Measurements from ENCODE around the gene TGFBR3.

TGFBR3 gene

DNA sequence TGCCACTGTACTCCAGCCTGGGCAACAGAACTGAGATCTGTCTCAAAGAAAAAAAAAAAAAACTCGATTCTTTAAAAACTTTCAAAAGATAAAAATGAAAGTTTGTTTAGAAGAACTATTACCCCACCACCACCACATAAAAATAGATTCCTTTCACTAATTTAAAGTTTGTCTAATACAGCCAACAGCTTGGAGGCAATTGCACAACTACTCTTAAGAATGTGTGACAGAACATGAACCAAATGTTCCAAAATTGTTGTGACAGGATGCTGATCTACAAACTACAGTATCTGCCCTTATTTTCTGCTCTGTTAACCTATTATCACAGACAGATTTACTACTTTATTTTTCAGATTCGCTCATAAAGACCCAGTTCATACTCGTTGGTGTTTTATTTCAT is 5.5 kb upstream of the TGFBR3 start:
- Histone ChIP-seq H3K4me2 (ENCODE audit: insufficient read depth, low read length) (0 out of 2 replicates have a peak overlapping the region, but pooled peaks have one; percentile 6), H3K27me3 (ENCODE audit: insufficient read depth, low read length, poor library complexity) (peaks cover 19% of the 10 kb centered on the region), H3K9ac (ENCODE audit: low read depth, low read length) (no peak overlapping the region), H2AFZ (ENCODE audit: low read depth, low read length) (no peak overlapping the region), H3K27ac (ENCODE audit: low read length) (no peak overlapping the region), H3K4me1 (ENCODE audit: insufficient read depth, low read length) (peaks cover 15% of the 10 kb centered on the region), H3K79me2 (ENCODE audit: insufficient read depth, low read length) (no peaks in the 10 kb centered on the region), H3K4me3 (ENCODE audit: low read depth in 1 of 2, low read length in 2 of 2) (no peak overlapping the region), H4K20me1 (ENCODE audit: insufficient read depth, low read length) (no peaks in the 10 kb centered on the region; the same call in 1 of the 2 replicates), H3K9me3 (ENCODE audit: insufficient read depth, low read length, severe bottlenecking) (no peaks in the 10 kb centered on the region), H3K36me3 (ENCODE audit: insufficient read depth, low read length) (no peaks in the 10 kb centered on the region)
- DNase-seq: no peak
- ATAC-seq (ENCODE audit: insufficient read depth, low read depth): peak; percentile 13; the same call in 1 of the 3 replicates
- TF ChIP-seq, protein P1, sequence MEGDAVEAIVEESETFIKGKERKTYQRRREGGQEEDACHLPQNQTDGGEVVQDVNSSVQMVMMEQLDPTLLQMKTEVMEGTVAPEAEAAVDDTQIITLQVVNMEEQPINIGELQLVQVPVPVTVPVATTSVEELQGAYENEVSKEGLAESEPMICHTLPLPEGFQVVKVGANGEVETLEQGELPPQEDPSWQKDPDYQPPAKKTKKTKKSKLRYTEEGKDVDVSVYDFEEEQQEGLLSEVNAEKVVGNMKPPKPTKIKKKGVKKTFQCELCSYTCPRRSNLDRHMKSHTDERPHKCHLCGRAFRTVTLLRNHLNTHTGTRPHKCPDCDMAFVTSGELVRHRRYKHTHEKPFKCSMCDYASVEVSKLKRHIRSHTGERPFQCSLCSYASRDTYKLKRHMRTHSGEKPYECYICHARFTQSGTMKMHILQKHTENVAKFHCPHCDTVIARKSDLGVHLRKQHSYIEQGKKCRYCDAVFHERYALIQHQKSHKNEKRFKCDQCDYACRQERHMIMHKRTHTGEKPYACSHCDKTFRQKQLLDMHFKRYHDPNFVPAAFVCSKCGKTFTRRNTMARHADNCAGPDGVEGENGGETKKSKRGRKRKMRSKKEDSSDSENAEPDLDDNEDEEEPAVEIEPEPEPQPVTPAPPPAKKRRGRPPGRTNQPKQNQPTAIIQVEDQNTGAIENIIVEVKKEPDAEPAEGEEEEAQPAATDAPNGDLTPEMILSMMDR (IDR thresholded peaks at IDR 0.05; ENCODE audit: borderline replicate concordance, extremely low read depth, low read length, poor library complexity, severe bottlenecking): no peak
- no peak for TF ChIP-seq EZH2 (IDR thresholded peaks at IDR 0.05; ENCODE audit: borderline replicate concordance, low read depth, low read length, severe bottlenecking)

DNA sequence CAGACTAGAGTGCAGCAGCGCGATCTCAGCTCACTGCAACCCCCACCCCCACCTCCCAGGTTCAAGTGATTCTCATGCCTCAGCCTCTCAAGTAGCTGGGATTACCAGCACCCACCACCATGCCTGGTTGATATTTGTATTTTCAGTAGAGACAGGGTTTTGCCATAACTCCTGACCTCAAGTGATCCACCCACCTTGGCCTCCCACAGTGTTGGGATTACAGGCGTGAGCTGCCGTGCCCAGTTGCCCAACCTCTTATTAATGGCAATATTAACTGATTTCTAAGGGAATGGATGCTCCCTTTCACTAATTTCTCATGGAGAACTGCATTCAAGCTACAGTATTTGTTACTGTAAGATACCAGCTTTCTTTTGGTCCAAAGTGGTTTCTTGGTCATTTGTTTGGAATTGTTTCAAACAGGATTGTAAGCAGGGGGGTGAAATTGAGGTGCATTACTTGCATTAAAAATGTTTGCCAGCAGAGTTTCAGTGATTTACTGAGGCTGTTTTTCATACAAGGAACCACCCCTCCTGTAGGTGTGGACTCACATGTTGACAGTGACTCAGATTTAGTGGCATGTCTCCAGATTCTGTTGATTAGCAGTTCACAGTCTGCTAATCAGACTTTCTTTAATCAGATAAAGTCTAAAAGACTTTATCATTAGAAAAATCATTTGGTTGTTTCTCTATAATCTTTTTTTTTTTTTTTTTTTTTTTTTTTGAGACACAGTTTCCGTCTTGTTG is 3.9 kb upstream of the TGFBR3 start:
- H3K9ac ChIP-seq (ENCODE audit: low read depth, low read length): no peak overlapping the region
- ATAC-seq (ENCODE audit: insufficient read depth, low read depth) (no peak), DNase-seq (no peak)
- no peak overlapping the region for H3K27ac ChIP-seq (ENCODE audit: low read length)
- no peaks in the 10 kb centered on the region for H3K9me3 ChIP-seq (ENCODE audit: insufficient read depth, low read length, severe bottlenecking)
- H3K4me3 ChIP-seq (ENCODE audit: low read depth in 1 of 2, low read length in 2 of 2): no peak overlapping the region
- peaks cover 27% of the 10 kb centered on the region for H3K27me3 ChIP-seq (ENCODE audit: insufficient read depth, low read length, poor library complexity)
- no peaks in the 10 kb centered on the region for H3K36me3 ChIP-seq (ENCODE audit: insufficient read depth, low read length)
- H3K4me2 ChIP-seq (ENCODE audit: insufficient read depth, low read length): no peak overlapping the region
- peaks cover 27% of the 10 kb centered on the region for H3K4me1 ChIP-seq (ENCODE audit: insufficient read depth, low read length)
- TF ChIP-seq EZH2 (IDR thresholded peaks at IDR 0.05; ENCODE audit: borderline replicate concordance, low read depth, low read length, severe bottlenecking): no peak
- TF ChIP-seq, protein P1 (IDR thresholded peaks at IDR 0.05; ENCODE audit: borderline replicate concordance, extremely low read depth, low read length, poor library complexity, severe bottlenecking): no peak
- H3K79me2 ChIP-seq (ENCODE audit: insufficient read depth, low read length): no peaks in the 10 kb centered on the region
- no peak overlapping the region for H2AFZ ChIP-seq (ENCODE audit: low read depth, low read length)
- no peaks in the 10 kb centered on the region; the same call in 1 of the 2 replicates for H4K20me1 ChIP-seq (ENCODE audit: insufficient read depth, low read length)

DNA sequence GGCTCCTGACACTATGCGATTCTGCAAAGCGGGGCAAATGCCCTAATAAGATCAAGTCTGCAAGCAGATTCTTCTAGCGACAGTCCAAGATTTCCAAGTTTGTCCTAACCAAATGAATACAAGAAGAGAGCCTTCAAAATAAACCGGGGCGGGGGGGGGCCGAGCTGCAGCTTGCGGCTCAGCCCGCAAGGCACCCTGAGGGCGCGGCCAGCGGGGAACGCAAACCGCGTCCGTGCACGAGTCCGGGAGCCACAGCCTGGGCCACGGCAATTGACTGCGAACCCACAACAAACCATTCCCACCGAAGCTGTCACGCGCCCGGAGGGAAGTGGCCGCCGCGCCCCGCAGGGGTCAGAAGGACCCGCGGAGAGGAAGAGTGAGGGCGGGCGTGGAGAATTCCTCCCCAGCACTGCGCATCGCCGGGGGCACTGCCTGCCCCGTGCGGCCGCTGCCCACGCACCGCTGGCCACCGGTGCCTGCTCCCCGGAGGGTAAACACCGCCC is 687 bp downstream of the TGFBR3 start:
- TF ChIP-seq EZH2 (IDR thresholded peaks at IDR 0.05; ENCODE audit: borderline replicate concordance, low read depth, low read length, severe bottlenecking): no peak
- TF ChIP-seq, protein P1 (IDR thresholded peaks at IDR 0.05; ENCODE audit: borderline replicate concordance, extremely low read depth, low read length, poor library complexity, severe bottlenecking): no peak
- H3K4me3 ChIP-seq (ENCODE audit: low read depth in 1 of 2, low read length in 2 of 2): peak overlapping the region in 1 of 2 experiments; percentile 60; a peak in 2 of 4 replicates
- no peaks in the 10 kb centered on the region for H3K36me3 ChIP-seq (ENCODE audit: insufficient read depth, low read length)
- no peaks in the 10 kb centered on the region for H3K9me3 ChIP-seq (ENCODE audit: insufficient read depth, low read length, severe bottlenecking)
- H2AFZ ChIP-seq (ENCODE audit: low read depth, low read length): no peak overlapping the region; the same call in 1 of the 2 replicates
- peak overlapping the region; percentile 44; the same call in 1 of the 2 replicates for H3K9ac ChIP-seq (ENCODE audit: low read depth, low read length)
- peaks cover 34% of the 10 kb centered on the region for H3K27me3 ChIP-seq (ENCODE audit: insufficient read depth, low read length, poor library complexity)
- H3K4me2 ChIP-seq (ENCODE audit: insufficient read depth, low read length): peak overlapping the region; percentile 84
- H3K79me2 ChIP-seq (ENCODE audit: insufficient read depth, low read length): no peaks in the 10 kb centered on the region
- H4K20me1 ChIP-seq (ENCODE audit: insufficient read depth, low read length): no peaks in the 10 kb centered on the region; the same call in 1 of the 2 replicates
- ATAC-seq (ENCODE audit: insufficient read depth, low read depth) (no peak), DNase-seq (no peak)
- H3K27ac ChIP-seq (ENCODE audit: low read length): no peak overlapping the region
- peaks cover 14% of the 10 kb centered on the region for H3K4me1 ChIP-seq (ENCODE audit: insufficient read depth, low read length)

All from DND-41 (cell line).